SK-N-SH (cell line): ENCODE measurements around the gene TUT4. TPM values are rescaled to one million over a fixed set of nuclear protein-coding genes. Genes with fewer than 3 reads are reported as not detected.

Experiments used
- CTCF ChIA-PET: fragments of 300-600, 350-600 bp; formaldehyde crosslinking; extraction: SDS; loops from one replicate; lab custom pipeline; 2021; lab: Yijun Ruan, JAX
- POLR2A ChIA-PET: fragments of 350-600 bp; sonication (Branson Sonifier 250); formaldehyde crosslinking; extraction: SDS; loops from one replicate; lab custom pipeline; 2020; ENCODE audit warnings: antibody characterized with exemption, inconsistent platforms; lab: Yijun Ruan, JAX
- DNase-seq: peaks from one replicate; pipeline ENCODE4 v3.0.0; 2012
- H2AFZ ChIP-seq: fragments of 200-600 bp; sonication (generic); 2 replicates; pipeline ENCODE4 v1.8.1; 2016; ENCODE audit warnings: antibody characterized with exemption, mild to moderate bottlenecking, low read depth
- H3F3A ChIP-seq: fragments of 200-600 bp; sonication (generic); replicated peaks from 2 replicates; pipeline ENCODE3; 2016; ENCODE audit warnings: antibody characterized with exemption, mild to moderate bottlenecking; ENCODE audit not compliant: insufficient read depth
- H3K27ac ChIP-seq, 2 experiments: fragments of 200-500 bp in 1 of 2; fragments of 200-600 bp in 1 of 2; sonication (Bioruptor generic) in 1 of 2; sonication (generic), shearing (Covaris generic) in 1 of 2; 2 replicates each; pipeline versions ENCODE4 v1.5.1 to v1.6.1; 2014 to 2016; ENCODE audit warnings: low read depth in 2 of 2, inconsistent platforms in 1 of 2, low read length in 1 of 2, mild to moderate bottlenecking in 1 of 2, mixed read lengths in 1 of 2
- H3K27me3 ChIP-seq: fragments of 200-600 bp; sonication (generic), shearing (Covaris generic); 2 replicates; pipeline ENCODE4 v1.6.1; 2016; ENCODE audit warnings: mixed run types; ENCODE audit not compliant: insufficient read depth
- H3K36me3 ChIP-seq, 2 experiments: fragments of 200-500 bp in 1 of 2; fragments of 200-600 bp in 1 of 2; sonication (Bioruptor generic) in 1 of 2; sonication (generic) in 1 of 2; replicated peaks in 1 of 2; 2 replicates each; pipeline versions ENCODE3 to v1.5.1; 2014 to 2016; ENCODE audit warnings: low read length in 1 of 2, mild to moderate bottlenecking in 1 of 2; ENCODE audit not compliant: insufficient read depth in 2 of 2, control insufficient read depth in 1 of 2
- H3K4me1 ChIP-seq, 2 experiments: fragments of 200-500 bp in 1 of 2; fragments of 200-600 bp in 1 of 2; sonication (Bioruptor generic) in 1 of 2; sonication (generic), shearing (Covaris generic) in 1 of 2; 2 replicates each; pipeline versions ENCODE4 v1.5.1 to v1.6.1; 2014 to 2016; ENCODE audit warnings: low read depth in 1 of 2, low read length in 1 of 2, mixed run types in 1 of 2; ENCODE audit not compliant: insufficient read depth in 2 of 2, control insufficient read depth in 1 of 2
- H3K4me2 ChIP-seq: fragments of 200-600 bp; sonication (generic), shearing (Covaris generic); 2 replicates; pipeline ENCODE4 v1.6.1; 2017; ENCODE audit warnings: mixed run types
- H3K4me3 ChIP-seq, 2 experiments: fragments of 200-500 bp in 1 of 2; fragments of 200-600 bp in 1 of 2; sonication (Bioruptor generic) in 1 of 2; sonication (generic), shearing (Covaris generic) in 1 of 2; 2 replicates each; pipeline versions ENCODE4 v1.5.1 to v1.8.1; 2014 to 2016; ENCODE audit warnings: low read depth in 2 of 2, inconsistent platforms in 1 of 2, low read length in 1 of 2, mild to moderate bottlenecking in 1 of 2, mixed read lengths in 1 of 2, moderate library complexity in 1 of 2
- H3K79me2 ChIP-seq: fragments of 200-600 bp; sonication (generic); 2 replicates; pipeline ENCODE4 v1.8.1; 2017; ENCODE audit warnings: mild to moderate bottlenecking; ENCODE audit not compliant: insufficient read depth
- H3K9ac ChIP-seq: fragments of 200-600 bp; sonication (generic); 2 replicates; pipeline ENCODE4 v1.6.1; 2017; ENCODE audit warnings: mixed run types
- H3K9me2 ChIP-seq: fragments of 200-600 bp; sonication (generic); 2 replicates; pipeline ENCODE4 v1.6.1; 2017; ENCODE audit warnings: mixed run types
- H3K9me3 ChIP-seq: fragments of 200-600 bp; sonication (generic); 2 replicates; pipeline ENCODE4 v1.6.1; 2017; ENCODE audit warnings: mixed run types, mild to moderate bottlenecking, moderate library complexity
- H4K20me1 ChIP-seq: fragments of 200-600 bp; sonication (generic); 2 replicates; pipeline ENCODE4 v1.6.1; 2017; ENCODE audit warnings: mild to moderate bottlenecking, mixed run types; ENCODE audit not compliant: insufficient read depth
- CHD2 ChIP-seq: fragments of 150-350 bp; IDR thresholded peaks from 2 replicates; pipeline ENCODE4 v1.6.1; 2018; ENCODE audit warnings: low read length; ENCODE audit not compliant: partially characterized antibody
- EP300 ChIP-seq, 2 experiments: IDR thresholded peaks; 2 replicates each; pipeline versions ENCODE4 v1.4.0 to v1.6.1; 2012; ENCODE audit warnings: borderline replicate concordance in 1 of 2, low read depth in 1 of 2, low read length in 1 of 2
- FOXJ3 ChIP-seq: sonication (generic); formaldehyde crosslinking; IDR thresholded peaks from 2 replicates; pipeline ENCODE4 v1.5.1; 2020; ENCODE audit warnings: mild to moderate bottlenecking, missing genetic modification reagents
- GABPA ChIP-seq: IDR thresholded peaks from 2 replicates; pipeline ENCODE4 v1.4.0; 2012; ENCODE audit warnings: low read depth, mild to moderate bottlenecking
- GATA2 ChIP-seq: sonication (generic); formaldehyde crosslinking; IDR thresholded peaks from 2 replicates; pipeline ENCODE4 v1.5.0; 2020; ENCODE audit warnings: mild to moderate bottlenecking, missing genetic modification reagents
- IRF3 ChIP-seq: fragments of 150-350 bp; IDR thresholded peaks from 2 replicates; pipeline ENCODE4 v1.6.1; 2016; ENCODE audit warnings: mild to moderate bottlenecking, low read depth, low read length
- JUND ChIP-seq: IDR thresholded peaks from 2 replicates; pipeline ENCODE4 v1.4.0; 2012
- MEF2A ChIP-seq: IDR thresholded peaks from 2 replicates; pipeline ENCODE4 v1.4.0; 2012; ENCODE audit warnings: low read depth, borderline replicate concordance
- MXI1 ChIP-seq: IDR thresholded peaks from 2 replicates; pipeline ENCODE4 v1.6.1; 2012; ENCODE audit warnings: mild to moderate bottlenecking, low read depth, low read length, improper control_type of control experiment
- NFIC ChIP-seq: IDR thresholded peaks from 2 replicates; pipeline ENCODE4 v1.4.0; 2012; ENCODE audit warnings: borderline replicate concordance
- RAD21 ChIP-seq: IDR thresholded peaks from 2 replicates; pipeline ENCODE4 v1.6.1; 2012; ENCODE audit warnings: mild to moderate bottlenecking, low read length
- RCOR1 ChIP-seq: fragments of 150-350 bp; IDR thresholded peaks from 2 replicates; pipeline ENCODE4 v1.6.1; 2017; ENCODE audit warnings: antibody characterized with exemption, low read length
- RFX5 ChIP-seq: IDR thresholded peaks from 2 replicates; pipeline ENCODE4 v1.6.1; 2012; ENCODE audit warnings: mild to moderate bottlenecking, improper control_type of control experiment, low read length
- RXRA ChIP-seq: IDR thresholded peaks from 2 replicates; pipeline ENCODE4 v1.4.0; 2012; ENCODE audit warnings: low read depth, mild to moderate bottlenecking, borderline replicate concordance
- SMC3 ChIP-seq: IDR thresholded peaks from 2 replicates; pipeline ENCODE4 v1.6.1; 2012; ENCODE audit warnings: low read depth, low read length, improper control_type of control experiment
- TAF1 ChIP-seq: IDR thresholded peaks from 2 replicates; pipeline ENCODE4 v1.6.1; 2012; ENCODE audit warnings: low read depth, mild to moderate bottlenecking, low read length, moderate library complexity, borderline replicate concordance
- TEAD4 ChIP-seq: IDR thresholded peaks from 2 replicates; pipeline ENCODE4 v1.4.0; 2012; ENCODE audit warnings: mild to moderate bottlenecking, borderline replicate concordance; ENCODE audit not compliant: insufficient read depth
- WGBS: methylation state at CpG from one replicate; pipeline ENCODE4 v1.1.6; 2017; ENCODE audit warnings: low lambda C conversion rate; 5-methylcytosine and 5-hydroxymethylcytosine counted together
- polyA plus RNA-seq, 3 experiments: library from polyadenylated mRNA; depleted of rRNA; stranded (reverse); fragments of >200 nt; gene quantifications; 2 replicates each; pipeline ENCODE4 v1.2.3, GENCODE V29; 2012
- TF ChIP-seq, protein P1 (sequence below): IDR thresholded peaks from 2 replicates; pipeline ENCODE4; 2012
- TF ChIP-seq, protein P2 (sequence below): fragments of 200-600 bp; sonication (generic); IDR thresholded peaks from 2 replicates; pipeline ENCODE4 v1.6.1; 2017; ENCODE audit warnings: antibody characterized with exemption, mild to moderate bottlenecking, moderate library complexity
- TF ChIP-seq, protein P3 (sequence below): fragments of 150-350 bp; IDR thresholded peaks from 2 replicates; pipeline ENCODE4 v1.6.1; 2017; ENCODE audit warnings: antibody characterized with exemption, low read length, low read depth, borderline replicate concordance

The TUT4 gene
- polyA plus RNA-seq, 1 of the 3 experiments (the other 2 are of a cell fraction), result 28.3 TPM

- no peak overlapping the region for H3K27ac ChIP-seq
- H3K9ac ChIP-seq, result no peak overlapping the region
- H3K4me1 ChIP-seq, result no peaks in the 10 kb centered on the region
- TF ChIP-seq MEF2A (no peak), SMC3 (no peak), EP300 (IDR thresholded peaks at IDR 0.05; ENCODE audit: borderline replicate concordance in 1 of 2, low read depth in 1 of 2, low read length in 1 of 2) (no peak), TAF1 (no peak), RXRA (no peak), JUND (no peak), IRF3 (no peak), GABPA (no peak), RCOR1 (no peak), GATA2 (CRISPR knock-in tag) (no peak), NFIC (no peak), FOXJ3 (CRISPR knock-in tag) (no peak), CHD2 (no peak), MXI1 (no peak), RAD21 (no peak), TEAD4 (no peak), RFX5 (no peak)
- TF ChIP-seq, protein P1, sequence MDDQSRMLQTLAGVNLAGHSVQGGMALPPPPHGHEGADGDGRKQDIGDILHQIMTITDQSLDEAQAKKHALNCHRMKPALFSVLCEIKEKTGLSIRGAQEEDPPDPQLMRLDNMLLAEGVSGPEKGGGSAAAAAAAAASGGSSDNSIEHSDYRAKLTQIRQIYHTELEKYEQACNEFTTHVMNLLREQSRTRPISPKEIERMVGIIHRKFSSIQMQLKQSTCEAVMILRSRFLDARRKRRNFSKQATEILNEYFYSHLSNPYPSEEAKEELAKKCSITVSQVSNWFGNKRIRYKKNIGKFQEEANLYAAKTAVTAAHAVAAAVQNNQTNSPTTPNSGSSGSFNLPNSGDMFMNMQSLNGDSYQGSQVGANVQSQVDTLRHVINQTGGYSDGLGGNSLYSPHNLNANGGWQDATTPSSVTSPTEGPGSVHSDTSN, result no peak
- TF ChIP-seq, protein P2, sequence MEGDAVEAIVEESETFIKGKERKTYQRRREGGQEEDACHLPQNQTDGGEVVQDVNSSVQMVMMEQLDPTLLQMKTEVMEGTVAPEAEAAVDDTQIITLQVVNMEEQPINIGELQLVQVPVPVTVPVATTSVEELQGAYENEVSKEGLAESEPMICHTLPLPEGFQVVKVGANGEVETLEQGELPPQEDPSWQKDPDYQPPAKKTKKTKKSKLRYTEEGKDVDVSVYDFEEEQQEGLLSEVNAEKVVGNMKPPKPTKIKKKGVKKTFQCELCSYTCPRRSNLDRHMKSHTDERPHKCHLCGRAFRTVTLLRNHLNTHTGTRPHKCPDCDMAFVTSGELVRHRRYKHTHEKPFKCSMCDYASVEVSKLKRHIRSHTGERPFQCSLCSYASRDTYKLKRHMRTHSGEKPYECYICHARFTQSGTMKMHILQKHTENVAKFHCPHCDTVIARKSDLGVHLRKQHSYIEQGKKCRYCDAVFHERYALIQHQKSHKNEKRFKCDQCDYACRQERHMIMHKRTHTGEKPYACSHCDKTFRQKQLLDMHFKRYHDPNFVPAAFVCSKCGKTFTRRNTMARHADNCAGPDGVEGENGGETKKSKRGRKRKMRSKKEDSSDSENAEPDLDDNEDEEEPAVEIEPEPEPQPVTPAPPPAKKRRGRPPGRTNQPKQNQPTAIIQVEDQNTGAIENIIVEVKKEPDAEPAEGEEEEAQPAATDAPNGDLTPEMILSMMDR, result no peak
- TF ChIP-seq, protein P3, sequence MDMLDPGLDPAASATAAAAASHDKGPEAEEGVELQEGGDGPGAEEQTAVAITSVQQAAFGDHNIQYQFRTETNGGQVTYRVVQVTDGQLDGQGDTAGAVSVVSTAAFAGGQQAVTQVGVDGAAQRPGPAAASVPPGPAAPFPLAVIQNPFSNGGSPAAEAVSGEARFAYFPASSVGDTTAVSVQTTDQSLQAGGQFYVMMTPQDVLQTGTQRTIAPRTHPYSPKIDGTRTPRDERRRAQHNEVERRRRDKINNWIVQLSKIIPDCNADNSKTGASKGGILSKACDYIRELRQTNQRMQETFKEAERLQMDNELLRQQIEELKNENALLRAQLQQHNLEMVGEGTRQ, result no peak
- peaks cover 5% of the 10 kb centered on the region; the same call in 1 of the 2 replicates for H3K79me2 ChIP-seq
- 91% methylated on average over 5 of the region's 5 CpGs for WGBS
- ChIA-PET POLR2A (no interaction called here), CTCF (no interaction called here)
- no peaks in the 10 kb centered on the region for H3K27me3 ChIP-seq
- H3K36me3 ChIP-seq, result peaks cover 6 to 38% of the 10 kb centered on the region in 2 experiments
- H3K4me3 ChIP-seq, result no peak overlapping the region
- H3K4me2 ChIP-seq, result no peak overlapping the region
- no peaks in the 10 kb centered on the region for H3K9me2 ChIP-seq
- H4K20me1 ChIP-seq, result no peaks in the 10 kb centered on the region
- no peak overlapping the region for H2AFZ ChIP-seq
- no peak for DNase-seq
- no peaks in the 10 kb centered on the region for H3K9me3 ChIP-seq
- H3F3A ChIP-seq, result no peaks in the 10 kb centered on the region
Measured at GRCh38 chr1:52386458-52386857, 166.4 kb downstream of the TUT4 start.
